Activated CD4-positive, alpha-beta T cell treated with anti-CD3 and anti-CD28 coated beads, Interleukin-10, Interleukin-2, amounts not matched to agents 100 ng/mL and 50 ng/mL, durations not matched to agents 16 hours and 8 hours (primary cell): ENCODE results near the gene GRIK4.

ENCODE experiments used
- DNase-seq: peaks from one replicate; pipeline ENCODE4 v3.0.0-alpha.2; 2020

GRIK4 gene

GRCh38 chr11:120527111-120527761, 15.7 kb downstream of the GRIK4 start:
- no peak for DNase-seq

GRCh38 chr11:120528749-120529148, 17.2 kb downstream of the GRIK4 start:
- DNase-seq, result no peak

GRCh38 chr11:120529214-120529613, 17.7 kb downstream of the GRIK4 start:
- DNase-seq, result no peak

GRCh38 chr11:120529911-120530310, 18.4 kb downstream of the GRIK4 start:
- no peak for DNase-seq

GRCh38 chr11:120532082-120532831, 20.7 kb downstream of the GRIK4 start:
- no peak for DNase-seq

- DNase-seq, result no peak
Observed at GRCh38 chr11:120532832-120533196, 21.3 kb downstream of the GRIK4 start.

- DNase-seq, result no peak
Observed at GRCh38 chr11:120536091-120536796, 24.7 kb downstream of the GRIK4 start.

GRCh38 chr11:120536797-120537169, 25.2 kb downstream of the GRIK4 start:
- DNase-seq, result no peak

GRCh38 chr11:120537996-120538395, 26.4 kb downstream of the GRIK4 start:
- no peak for DNase-seq

GRCh38 chr11:120538707-120539106, 27.2 kb downstream of the GRIK4 start:
- DNase-seq, result no peak

- no peak for DNase-seq
Observed at GRCh38 chr11:120539667-120540369, 28.3 kb downstream of the GRIK4 start.

- DNase-seq, result no peak
Observed at GRCh38 chr11:120540744-120541465, 29.4 kb downstream of the GRIK4 start.

GRCh38 chr11:120543521-120544215, 32.1 kb downstream of the GRIK4 start:
- DNase-seq, result no peak

- DNase-seq, result no peak
Observed at GRCh38 chr11:120545813-120546212, 34.3 kb downstream of the GRIK4 start.

GRCh38 chr11:120546312-120547205, 35.0 kb downstream of the GRIK4 start:
- DNase-seq, result no peak

GRCh38 chr11:120547316-120547715, 35.8 kb downstream of the GRIK4 start:
- DNase-seq, result no peak

- DNase-seq, result no peak
Observed at GRCh38 chr11:120547811-120548681, 36.5 kb downstream of the GRIK4 start.

- DNase-seq, result no peak
Observed at GRCh38 chr11:120548682-120549209, 37.2 kb downstream of the GRIK4 start.

GRCh38 chr11:120549346-120549745, 37.8 kb downstream of the GRIK4 start:
- DNase-seq, result no peak

GRCh38 chr11:120550007-120550406, 38.5 kb downstream of the GRIK4 start:
- no peak for DNase-seq
